HEK293 (cell line): ENCODE data around the gene ALOX15B.

ENCODE experiments used
- CTCF ChIA-PET: fragments of 350-600 bp; formaldehyde crosslinking; extraction: SDS; loops from one replicate; lab custom pipeline; 2021; ENCODE audit warnings: antibody characterized with exemption; lab: Yijun Ruan, JAX
- POLR2A ChIA-PET: fragments of 300-600 bp; formaldehyde crosslinking; extraction: SDS; loops from one replicate; lab custom pipeline; 2020; ENCODE audit warnings: antibody characterized with exemption, inconsistent platforms; lab: Yijun Ruan, JAX
- H3K27ac ChIP-seq: fragments of 200-500 bp; sonication (Bioruptor generic); 2 replicates; pipeline ENCODE4 v1.5.1; 2014; ENCODE audit warnings: low read depth, low read length, control low read depth, inconsistent platforms; ENCODE audit errors: extremely low read depth
- H3K36me3 ChIP-seq, 2 experiments: fragments of 200-500 bp in 1 of 2; sonication (Bioruptor generic) in 1 of 2; 1 replicate in 1 of 2; 2 replicates in 1 of 2; pipeline ENCODE4 v1.5.1; 2014 to 2017; ENCODE audit warnings: inconsistent platforms in 2 of 2, low read length in 2 of 2; ENCODE audit not compliant: control insufficient read depth in 2 of 2, insufficient read depth in 1 of 2
- H3K4me1 ChIP-seq: fragments of 200-500 bp; sonication (Bioruptor generic); 2 replicates; pipeline ENCODE4 v1.5.1; 2014; ENCODE audit warnings: mild to moderate bottlenecking, low read length, inconsistent platforms; ENCODE audit not compliant: control insufficient read depth, insufficient read depth
- H3K4me3 ChIP-seq: 2 replicates; pipeline ENCODE4 v1.5.1; 2011; ENCODE audit warnings: low read depth, mild to moderate bottlenecking, control low read depth, low read length, moderate library complexity
- H3K9me3 ChIP-seq: fragments of 200-500 bp; sonication (Bioruptor generic); 2 replicates; pipeline ENCODE4 v1.5.1; 2014; ENCODE audit warnings: low read depth, low read length, inconsistent platforms; ENCODE audit not compliant: control insufficient read depth, insufficient read depth
- BCL11A ChIP-seq: fragments of 450-650 bp; formaldehyde crosslinking; IDR thresholded peaks from 2 replicates; pipeline ENCODE4 v1.5.1; 2016; ENCODE audit warnings: low read depth, missing biosample characterization, missing genetic modification characterization
- HOXC10 ChIP-seq: sonication (generic); formaldehyde crosslinking; IDR thresholded peaks from 2 replicates; pipeline ENCODE4 v1.8.1; 2023; ENCODE audit warnings: mild to moderate bottlenecking, missing genetic modification reagents
- IKZF3 ChIP-seq: fragments of 450-650 bp; IDR thresholded peaks from 2 replicates; pipeline ENCODE4 v1.5.0; 2018; ENCODE audit warnings: missing biosample characterization, mild to moderate bottlenecking, missing genetic modification characterization, moderate library complexity
- KLF8 ChIP-seq: fragments of 450-650 bp; formaldehyde crosslinking; IDR thresholded peaks from 2 replicates; pipeline ENCODE4 v1.5.1; 2016; ENCODE audit warnings: missing biosample characterization, missing genetic modification characterization
- MEIS1 ChIP-seq: sonication (generic); formaldehyde crosslinking; IDR thresholded peaks from 2 replicates; pipeline ENCODE4 v1.8.1; 2022; ENCODE audit warnings: missing genetic modification reagents, mild to moderate bottlenecking, borderline replicate concordance
- ZBTB7A ChIP-seq: fragments of 450-650 bp; formaldehyde crosslinking; IDR thresholded peaks from 2 replicates; pipeline ENCODE4 v1.5.1; 2016; ENCODE audit warnings: low read depth, missing biosample characterization, missing genetic modification characterization
- ZFP69B ChIP-seq: fragments of 450-650 bp; formaldehyde crosslinking; IDR thresholded peaks from 2 replicates; pipeline ENCODE4 v1.5.1; 2016; ENCODE audit warnings: missing biosample characterization, missing genetic modification characterization
- ZIC2 ChIP-seq: fragments of 450-650 bp; formaldehyde crosslinking; IDR thresholded peaks from 2 replicates; pipeline ENCODE4 v1.5.1; 2016; ENCODE audit warnings: missing biosample characterization, missing genetic modification characterization
- ZNF202 ChIP-seq: fragments of 450-650 bp; formaldehyde crosslinking; IDR thresholded peaks from 2 replicates; pipeline ENCODE4 v1.5.1; 2016; ENCODE audit warnings: missing biosample characterization, missing genetic modification characterization, borderline replicate concordance
- ZNF366 ChIP-seq: fragments of 450-650 bp; formaldehyde crosslinking; conservative IDR thresholded peaks from 2 replicates; pipeline ENCODE4 v1.5.1; 2016; ENCODE audit warnings: missing biosample characterization, missing genetic modification characterization
- ZNF404 ChIP-seq: fragments of 450-650 bp; formaldehyde crosslinking; IDR thresholded peaks from 2 replicates; pipeline ENCODE4 v1.5.1; 2017; ENCODE audit warnings: missing biosample characterization, missing genetic modification characterization
- ZNF416 ChIP-seq: fragments of 450-650 bp; formaldehyde crosslinking; IDR thresholded peaks from 2 replicates; pipeline ENCODE4 v1.5.1; 2016; ENCODE audit warnings: missing biosample characterization, missing genetic modification characterization
- ZNF433 ChIP-seq: fragments of 450-650 bp; formaldehyde crosslinking; IDR thresholded peaks from 2 replicates; pipeline ENCODE4 v1.5.1; 2016; ENCODE audit warnings: missing biosample characterization, missing genetic modification characterization, low read depth
- ZNF529 ChIP-seq: fragments of 450-650 bp; formaldehyde crosslinking; IDR thresholded peaks from 2 replicates; pipeline ENCODE4 v1.5.1; 2017; ENCODE audit warnings: missing genetic modification characterization, missing biosample characterization; ENCODE audit not compliant: insufficient replicate concordance
- ZNF621 ChIP-seq: fragments of 450-650 bp; formaldehyde crosslinking; IDR thresholded peaks from 2 replicates; pipeline ENCODE4 v1.5.1; 2017; ENCODE audit warnings: missing biosample characterization, missing genetic modification characterization
- ZNF670 ChIP-seq: fragments of 450-650 bp; formaldehyde crosslinking; IDR thresholded peaks from 2 replicates; pipeline ENCODE4 v1.5.1; 2016; ENCODE audit warnings: missing biosample characterization, missing genetic modification characterization, low read depth
- TF ChIP-seq, protein P1 (sequence below): fragments of 450-650 bp; formaldehyde crosslinking; IDR thresholded peaks from 2 replicates; pipeline ENCODE4 v1.5.1; 2017; ENCODE audit warnings: missing biosample characterization, missing genetic modification characterization
- TF ChIP-seq, protein P2 (sequence below): fragments of 450-650 bp; formaldehyde crosslinking; IDR thresholded peaks from 2 replicates; pipeline ENCODE4 v1.5.1; 2016; ENCODE audit warnings: missing biosample characterization, missing genetic modification characterization
- TF ChIP-seq, protein P3 (sequence below): fragments of 450-650 bp; formaldehyde crosslinking; IDR thresholded peaks from 2 replicates; pipeline ENCODE4 v1.5.1; 2017; ENCODE audit warnings: missing biosample characterization, missing genetic modification characterization
- TF ChIP-seq, protein P4 (sequence below): fragments of 450-650 bp; formaldehyde crosslinking; conservative IDR thresholded peaks from 2 replicates; pipeline ENCODE4 v1.5.1; 2016; ENCODE audit warnings: low read depth, missing biosample characterization, missing genetic modification characterization
- TF ChIP-seq, protein P5 (sequence below): fragments of 450-650 bp; formaldehyde crosslinking; IDR thresholded peaks from 2 replicates; pipeline ENCODE4 v1.5.1; 2016; ENCODE audit warnings: missing biosample characterization, missing genetic modification characterization, low read depth

Gene ALOX15B

DNA sequence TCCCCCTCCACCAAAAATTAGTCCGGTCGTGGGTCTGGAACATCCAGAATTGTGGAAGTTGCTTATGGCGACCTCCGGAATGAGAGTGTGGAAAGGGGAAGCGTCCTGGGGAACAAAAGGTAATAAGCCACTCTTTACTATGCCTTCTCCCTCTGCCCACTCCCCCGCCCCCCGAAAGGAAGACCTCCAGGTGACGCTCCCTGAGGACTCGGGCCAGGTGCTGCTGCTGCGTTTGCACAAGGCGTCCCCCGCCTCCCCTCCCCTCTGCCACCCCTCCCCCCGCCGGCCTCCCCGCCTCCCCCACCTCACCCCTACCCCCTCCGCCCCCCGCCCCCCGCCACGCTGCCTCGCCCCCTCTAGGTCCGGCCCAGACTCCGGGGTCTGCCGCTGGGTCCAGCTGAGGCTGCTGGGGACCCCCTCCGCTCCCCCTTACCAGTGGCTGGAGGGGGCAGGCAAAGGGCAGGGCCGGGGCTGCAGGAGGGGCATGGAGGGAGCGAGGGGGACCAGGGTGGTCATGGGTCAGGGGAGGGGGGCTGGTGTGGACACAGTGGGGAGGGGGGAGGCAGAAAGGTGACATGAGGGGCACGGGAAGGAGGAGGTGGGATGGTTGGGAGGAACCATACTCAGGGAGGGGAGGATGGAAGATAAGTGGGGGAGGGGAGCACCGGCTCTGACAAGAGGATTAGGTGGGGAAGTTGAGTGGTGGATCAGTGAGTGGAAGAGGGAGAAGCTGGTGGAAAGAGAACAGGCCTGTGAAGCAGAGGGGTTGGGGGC, 25.1 kb downstream of the ALOX15B start:
- H3K36me3 ChIP-seq: no peaks in the 10 kb centered on the region
- peaks cover 15% of the 10 kb centered on the region for H3K4me1 ChIP-seq
- CTCF ChIA-PET: interaction anchor here (0.8 to 3.0 kb wide), 3 partner anchors 10 to 46 kb away, joined by 3 to 20 read pairs (median 10); no protein-coding TSS in a partner anchor
- no peak overlapping the region for H3K27ac ChIP-seq
- POLR2A ChIA-PET: no interaction called here
- TF ChIP-seq ZNF529 (tag by site-specific recombination) (no peak), ZFP69B (tag by site-specific recombination) (no peak), ZBTB7A (tag by site-specific recombination) (no peak), ZNF416 (tag by site-specific recombination) (no peak), ZNF202 (tag by site-specific recombination) (no peak), BCL11A (no peak)
- TF ChIP-seq, protein P1, sequence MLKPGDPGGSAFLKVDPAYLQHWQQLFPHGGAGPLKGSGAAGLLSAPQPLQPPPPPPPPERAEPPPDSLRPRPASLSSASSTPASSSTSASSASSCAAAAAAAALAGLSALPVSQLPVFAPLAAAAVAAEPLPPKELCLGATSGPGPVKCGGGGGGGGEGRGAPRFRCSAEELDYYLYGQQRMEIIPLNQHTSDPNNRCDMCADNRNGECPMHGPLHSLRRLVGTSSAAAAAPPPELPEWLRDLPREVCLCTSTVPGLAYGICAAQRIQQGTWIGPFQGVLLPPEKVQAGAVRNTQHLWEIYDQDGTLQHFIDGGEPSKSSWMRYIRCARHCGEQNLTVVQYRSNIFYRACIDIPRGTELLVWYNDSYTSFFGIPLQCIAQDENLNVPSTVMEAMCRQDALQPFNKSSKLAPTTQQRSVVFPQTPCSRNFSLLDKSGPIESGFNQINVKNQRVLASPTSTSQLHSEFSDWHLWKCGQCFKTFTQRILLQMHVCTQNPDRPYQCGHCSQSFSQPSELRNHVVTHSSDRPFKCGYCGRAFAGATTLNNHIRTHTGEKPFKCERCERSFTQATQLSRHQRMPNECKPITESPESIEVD: no peak
- TF ChIP-seq, protein P2, sequence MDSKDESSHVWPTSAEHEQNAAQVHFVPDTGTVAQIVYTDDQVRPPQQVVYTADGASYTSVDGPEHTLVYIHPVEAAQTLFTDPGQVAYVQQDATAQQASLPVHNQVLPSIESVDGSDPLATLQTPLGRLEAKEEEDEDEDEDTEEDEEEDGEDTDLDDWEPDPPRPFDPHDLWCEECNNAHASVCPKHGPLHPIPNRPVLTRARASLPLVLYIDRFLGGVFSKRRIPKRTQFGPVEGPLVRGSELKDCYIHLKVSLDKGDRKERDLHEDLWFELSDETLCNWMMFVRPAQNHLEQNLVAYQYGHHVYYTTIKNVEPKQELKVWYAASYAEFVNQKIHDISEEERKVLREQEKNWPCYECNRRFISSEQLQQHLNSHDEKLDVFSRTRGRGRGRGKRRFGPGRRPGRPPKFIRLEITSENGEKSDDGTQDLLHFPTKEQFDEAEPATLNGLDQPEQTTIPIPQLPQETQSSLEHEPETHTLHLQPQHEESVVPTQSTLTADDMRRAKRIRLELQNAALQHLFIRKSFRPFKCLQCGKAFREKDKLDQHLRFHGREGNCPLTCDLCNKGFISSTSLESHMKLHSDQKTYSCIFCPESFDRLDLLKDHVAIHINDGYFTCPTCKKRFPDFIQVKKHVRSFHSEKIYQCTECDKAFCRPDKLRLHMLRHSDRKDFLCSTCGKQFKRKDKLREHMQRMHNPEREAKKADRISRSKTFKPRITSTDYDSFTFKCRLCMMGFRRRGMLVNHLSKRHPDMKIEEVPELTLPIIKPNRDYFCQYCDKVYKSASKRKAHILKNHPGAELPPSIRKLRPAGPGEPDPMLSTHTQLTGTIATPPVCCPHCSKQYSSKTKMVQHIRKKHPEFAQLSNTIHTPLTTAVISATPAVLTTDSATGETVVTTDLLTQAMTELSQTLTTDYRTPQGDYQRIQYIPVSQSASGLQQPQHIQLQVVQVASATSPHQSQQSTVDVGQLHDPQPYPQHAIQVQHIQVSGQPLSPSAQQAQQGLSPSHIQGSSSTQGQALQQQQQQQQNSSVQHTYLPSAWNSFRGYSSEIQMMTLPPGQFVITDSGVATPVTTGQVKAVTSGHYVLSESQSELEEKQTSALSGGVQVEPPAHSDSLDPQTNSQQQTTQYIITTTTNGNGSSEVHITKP (tag by site-specific recombination): peak; percentile 53
- no peaks in the 10 kb centered on the region for H3K9me3 ChIP-seq
- H3K4me3 ChIP-seq: no peak overlapping the region

DNA sequence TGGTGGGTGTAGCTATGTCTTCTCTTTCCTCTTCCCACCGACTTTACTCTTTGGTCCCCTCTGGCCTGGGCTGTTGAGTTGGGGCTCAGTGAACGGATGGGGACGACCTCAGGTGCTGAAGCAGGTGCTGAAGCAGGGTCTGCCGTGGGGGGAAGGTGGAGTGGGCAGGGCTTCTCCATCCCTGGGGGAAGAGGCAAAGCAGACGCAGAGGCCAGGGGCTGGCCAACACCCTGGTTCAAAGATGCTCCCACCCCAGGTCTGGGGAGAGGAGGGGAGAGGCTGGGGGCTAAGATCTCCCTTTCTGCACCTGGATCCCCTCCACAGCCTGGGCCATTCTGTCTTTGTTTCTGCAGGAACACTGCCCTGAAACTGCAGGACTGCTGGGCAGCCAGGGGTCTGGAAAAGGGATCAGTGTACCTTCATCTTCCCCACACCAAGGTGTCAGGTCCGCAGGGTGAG, 25.7 kb downstream of the ALOX15B start:
- POLR2A ChIA-PET: no interaction called here
- TF ChIP-seq HOXC10: no peak
- TF ChIP-seq, protein P3, sequence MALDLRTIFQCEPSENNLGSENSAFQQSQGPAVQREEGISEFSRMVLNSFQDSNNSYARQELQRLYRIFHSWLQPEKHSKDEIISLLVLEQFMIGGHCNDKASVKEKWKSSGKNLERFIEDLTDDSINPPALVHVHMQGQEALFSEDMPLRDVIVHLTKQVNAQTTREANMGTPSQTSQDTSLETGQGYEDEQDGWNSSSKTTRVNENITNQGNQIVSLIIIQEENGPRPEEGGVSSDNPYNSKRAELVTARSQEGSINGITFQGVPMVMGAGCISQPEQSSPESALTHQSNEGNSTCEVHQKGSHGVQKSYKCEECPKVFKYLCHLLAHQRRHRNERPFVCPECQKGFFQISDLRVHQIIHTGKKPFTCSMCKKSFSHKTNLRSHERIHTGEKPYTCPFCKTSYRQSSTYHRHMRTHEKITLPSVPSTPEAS (tag by site-specific recombination): no peak
- no peak for TF ChIP-seq ZNF621 (tag by site-specific recombination)
- TF ChIP-seq ZNF404 (tag by site-specific recombination): no peak
- TF ChIP-seq ZNF433 (tag by site-specific recombination): no peak
- no peak for TF ChIP-seq ZNF670 (tag by site-specific recombination)
- no peak for TF ChIP-seq KLF8 (tag by site-specific recombination)
- no peak for TF ChIP-seq ZNF529 (tag by site-specific recombination)
- no peak for TF ChIP-seq ZNF366
- TF ChIP-seq, protein P4, sequence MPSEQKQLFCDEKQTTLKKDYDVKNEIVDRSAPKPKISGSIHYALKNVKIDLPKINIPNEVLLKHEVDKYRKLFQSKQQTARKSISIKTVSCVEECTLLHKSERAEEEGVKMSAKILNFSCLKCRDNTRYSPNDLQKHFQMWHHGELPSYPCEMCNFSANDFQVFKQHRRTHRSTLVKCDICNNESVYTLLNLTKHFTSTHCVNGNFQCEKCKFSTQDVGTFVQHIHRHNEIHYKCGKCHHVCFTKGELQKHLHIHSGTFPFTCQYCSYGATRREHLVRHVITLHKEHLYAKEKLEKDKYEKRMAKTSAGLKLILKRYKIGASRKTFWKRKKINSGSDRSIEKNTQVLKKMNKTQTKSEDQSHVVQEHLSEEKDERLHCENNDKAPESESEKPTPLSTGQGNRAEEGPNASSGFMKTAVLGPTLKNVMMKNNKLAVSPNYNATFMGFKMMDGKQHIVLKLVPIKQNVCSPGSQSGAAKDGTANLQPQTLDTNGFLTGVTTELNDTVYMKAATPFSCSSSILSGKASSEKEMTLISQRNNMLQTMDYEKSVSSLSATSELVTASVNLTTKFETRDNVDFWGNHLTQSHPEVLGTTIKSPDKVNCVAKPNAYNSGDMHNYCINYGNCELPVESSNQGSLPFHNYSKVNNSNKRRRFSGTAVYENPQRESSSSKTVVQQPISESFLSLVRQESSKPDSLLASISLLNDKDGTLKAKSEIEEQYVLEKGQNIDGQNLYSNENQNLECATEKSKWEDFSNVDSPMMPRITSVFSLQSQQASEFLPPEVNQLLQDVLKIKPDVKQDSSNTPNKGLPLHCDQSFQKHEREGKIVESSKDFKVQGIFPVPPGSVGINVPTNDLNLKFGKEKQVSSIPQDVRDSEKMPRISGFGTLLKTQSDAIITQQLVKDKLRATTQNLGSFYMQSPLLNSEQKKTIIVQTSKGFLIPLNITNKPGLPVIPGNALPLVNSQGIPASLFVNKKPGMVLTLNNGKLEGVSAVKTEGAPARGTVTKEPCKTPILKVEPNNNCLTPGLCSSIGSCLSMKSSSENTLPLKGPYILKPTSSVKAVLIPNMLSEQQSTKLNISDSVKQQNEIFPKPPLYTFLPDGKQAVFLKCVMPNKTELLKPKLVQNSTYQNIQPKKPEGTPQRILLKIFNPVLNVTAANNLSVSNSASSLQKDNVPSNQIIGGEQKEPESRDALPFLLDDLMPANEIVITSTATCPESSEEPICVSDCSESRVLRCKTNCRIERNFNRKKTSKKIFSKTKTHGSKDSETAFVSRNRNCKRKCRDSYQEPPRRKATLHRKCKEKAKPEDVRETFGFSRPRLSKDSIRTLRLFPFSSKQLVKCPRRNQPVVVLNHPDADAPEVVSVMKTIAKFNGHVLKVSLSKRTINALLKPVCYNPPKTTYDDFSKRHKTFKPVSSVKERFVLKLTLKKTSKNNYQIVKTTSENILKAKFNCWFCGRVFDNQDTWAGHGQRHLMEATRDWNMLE (tag by site-specific recombination): no peak
- no peak for TF ChIP-seq MEIS1 (CRISPR knock-in tag)
- no peak for TF ChIP-seq IKZF3 (tag by site-specific recombination)
- TF ChIP-seq ZIC2 (tag by site-specific recombination): no peak
- TF ChIP-seq, protein P5, sequence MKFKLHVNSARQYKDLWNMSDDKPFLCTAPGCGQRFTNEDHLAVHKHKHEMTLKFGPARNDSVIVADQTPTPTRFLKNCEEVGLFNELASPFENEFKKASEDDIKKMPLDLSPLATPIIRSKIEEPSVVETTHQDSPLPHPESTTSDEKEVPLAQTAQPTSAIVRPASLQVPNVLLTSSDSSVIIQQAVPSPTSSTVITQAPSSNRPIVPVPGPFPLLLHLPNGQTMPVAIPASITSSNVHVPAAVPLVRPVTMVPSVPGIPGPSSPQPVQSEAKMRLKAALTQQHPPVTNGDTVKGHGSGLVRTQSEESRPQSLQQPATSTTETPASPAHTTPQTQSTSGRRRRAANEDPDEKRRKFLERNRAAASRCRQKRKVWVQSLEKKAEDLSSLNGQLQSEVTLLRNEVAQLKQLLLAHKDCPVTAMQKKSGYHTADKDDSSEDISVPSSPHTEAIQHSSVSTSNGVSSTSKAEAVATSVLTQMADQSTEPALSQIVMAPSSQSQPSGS (tag by site-specific recombination): no peak

More for the DNA sequence above, 25.7 kb downstream of the ALOX15B start:
- no peak overlapping the region for H3K4me3 ChIP-seq
- peaks cover 15% of the 10 kb centered on the region for H3K4me1 ChIP-seq
- CTCF ChIA-PET: interaction anchor here (0.8 to 3.0 kb wide), 3 partner anchors 10 to 46 kb away, joined by 3 to 20 read pairs (median 10); no protein-coding TSS in a partner anchor
- no peaks in the 10 kb centered on the region for H3K9me3 ChIP-seq
- H3K36me3 ChIP-seq: no peaks in the 10 kb centered on the region
- no peak overlapping the region for H3K27ac ChIP-seq
